ENCODE measurements around the gene RANBP3. TPM values are rescaled to one million over a fixed set of nuclear protein-coding genes. Genes with fewer than 3 reads are reported as not detected.

The RANBP3 gene
- total and polyA plus RNA-seq, 2 of the 8 experiments (the other 6 are each of a cell fraction or from before 2014, with no cell fraction given): 95.4 to 122 TPM

GRCh38 chr19:6023085-6023682, 45.2 kb upstream of the RANBP3 start:
- no peaks in the 10 kb centered on the region for H3K36me3 ChIP-seq (ENCODE audit: control insufficient read depth in 2 of 4, insufficient read depth in 4 of 4, low read length in 3 of 4)
- H2AFZ ChIP-seq (ENCODE audit: low read length): no peak overlapping the region
- no peaks in the 10 kb centered on the region for H3K23me2 ChIP-seq (ENCODE audit: low read depth, low read length)
- no peak overlapping the region for H3K27ac ChIP-seq (ENCODE audit: low read depth, low read length)
- H2BK20ac ChIP-seq (ENCODE audit: low read length): no peak overlapping the region
- TF ChIP-seq BRCA1 (IDR thresholded peaks at IDR 0.05; ENCODE audit: low read depth, low read length): no peak
- no peak for TF ChIP-seq ASH2L (IDR thresholded peaks at IDR 0.05; ENCODE audit: low read length)
- TF ChIP-seq RXRA (IDR thresholded peaks at IDR 0.05; ENCODE audit: insufficient read depth, low read depth, low read length): no peak
- TF ChIP-seq KDM4A (IDR thresholded peaks at IDR 0.05; ENCODE audit: low read depth, low read length, severe bottlenecking): no peak
- no peak for TF ChIP-seq EGR1 (IDR thresholded peaks at IDR 0.05; ENCODE audit: borderline replicate concordance, low read depth, low read length)
- TF ChIP-seq HDAC2 (IDR thresholded peaks at IDR 0.05; ENCODE audit: borderline replicate concordance in 1 of 2, low read depth in 2 of 2, low read length in 2 of 2): no peak
- TF ChIP-seq ZNF274 (IDR thresholded peaks at IDR 0.05; ENCODE audit: borderline replicate concordance, extremely low read depth, low read length): no peak
- no peak for TF ChIP-seq SRF (IDR thresholded peaks at IDR 0.05; ENCODE audit: low read depth, low read length)
- TF ChIP-seq POLR2AphosphoS5 (IDR thresholded peaks at IDR 0.05; ENCODE audit: low read depth, low read length): no peak
- no peak for TF ChIP-seq SP2 (IDR thresholded peaks at IDR 0.05; ENCODE audit: low read length)
- no peak for TF ChIP-seq HDAC6 (IDR thresholded peaks at IDR 0.05; ENCODE audit: low read depth, low read length)
- TF ChIP-seq CBX8 (IDR thresholded peaks at IDR 0.05; ENCODE audit: borderline replicate concordance, low read depth, low read length): no peak
- no peak for TF ChIP-seq GTF2F1 (IDR thresholded peaks at IDR 0.05; ENCODE audit: borderline replicate concordance, low read depth, low read length)
- H2BK12ac ChIP-seq (ENCODE audit: low read depth, low read length): no peak overlapping the region
- H4K91ac ChIP-seq (replicated peaks; ENCODE audit: insufficient read length, low read length): no peak overlapping the region
- no peak overlapping the region for H3K9ac ChIP-seq (replicated peaks in 1 of 4; ENCODE audit: extremely low read depth in 1 of 4, low read depth in 3 of 4, low read length in 3 of 4)
- no peak overlapping the region for H3K4me3 ChIP-seq (ENCODE audit: extremely low read depth in 1 of 4, insufficient read depth in 2 of 4, low read depth in 3 of 4, low read length in 4 of 4)
- no peak overlapping the region for H4K8ac ChIP-seq (ENCODE audit: extremely low read depth, insufficient read depth, low read length)
- FAIRE-seq (no peak), DNase-seq (ENCODE audit: low read depth in 1 of 2, low spot score in 2 of 2) (no peak)
- H3K18ac ChIP-seq (ENCODE audit: extremely low read depth, low read length): no peak overlapping the region
- no peak overlapping the region for H2AK5ac ChIP-seq (ENCODE audit: low read depth, low read length)
- H3K79me2 ChIP-seq (ENCODE audit: control insufficient read depth in 1 of 2, insufficient read depth in 2 of 2, low read length in 2 of 2): no peaks in the 10 kb centered on the region
- peaks cover 0 to 6% (median 0%) of the 10 kb centered on the region in 4 experiments; a peak in 2 of 7 replicates for H3K4me1 ChIP-seq (replicated peaks in 1 of 4; ENCODE audit: control insufficient read depth in 3 of 4, insufficient read depth in 4 of 4, low read length in 3 of 4)
- no peak overlapping the region for H3K56ac ChIP-seq (replicated peaks; ENCODE audit: insufficient read length, low read depth, low read length)
- ChIA-PET CTCF (ENCODE audit: partially characterized antibody) (interaction anchor here (0.5 to 11.7 kb wide), 32 partner anchors 10 to 225 kb away, joined by 3 to 306 read pairs (median 5); partner anchors contain the start of gene NRTN), POLR2A (ENCODE audit: partially characterized antibody) (interaction anchor here (1.0 to 1.6 kb wide), 7 partner anchors 33 to 214 kb away, joined by 3 to 4 read pairs (median 3); no protein-coding TSS in a partner anchor)
- H2BK15ac ChIP-seq (ENCODE audit: low read length): no peak overlapping the region
- no peaks in the 10 kb centered on the region for H4K20me1 ChIP-seq (replicated peaks in 1 of 2; ENCODE audit: control insufficient read depth in 1 of 2, insufficient read depth in 2 of 2, low read length in 2 of 2)
- H2BK5ac ChIP-seq (ENCODE audit: low read depth, low read length): no peak overlapping the region; the same call in 1 of the 2 replicates
- no peak overlapping the region for H3K23ac ChIP-seq (ENCODE audit: insufficient read length)
- H3K4ac ChIP-seq (replicated peaks; ENCODE audit: insufficient read length, low read depth, low read length): no peak overlapping the region
- 90% methylated on average over 20 of the region's 21 CpGs; no CpG with 5 or more reads in 1 of the 2 experiments for WGBS, 2 experiments (ENCODE audit: extremely low coverage in 1 of 2, insufficient coverage in 1 of 2, insufficient read length in 1 of 2, insufficient replicate concordance in 2 of 2, low coverage in 1 of 2, low lambda C conversion rate in 2 of 2, missing lambda C conversion rate in 1 of 2)
- peaks cover 0 to 4% (median 0%) of the 10 kb centered on the region in 4 experiments; a peak in 4 of 7 replicates for H3K27me3 ChIP-seq (replicated peaks in 1 of 4; ENCODE audit: control insufficient read depth in 3 of 4, extremely low read depth in 1 of 4, insufficient read depth in 3 of 4, low read length in 3 of 4)
- H3K4me2 ChIP-seq (ENCODE audit: insufficient read depth in 1 of 2, low read depth in 2 of 2, low read length in 2 of 2): no peak overlapping the region
- no peaks in the 10 kb centered on the region for H3K79me1 ChIP-seq (ENCODE audit: low read depth, low read length)
- H3K14ac ChIP-seq (ENCODE audit: insufficient read length): no peak overlapping the region
- H4K5ac ChIP-seq (ENCODE audit: insufficient read length, low read depth, low read length): no peak overlapping the region
- no peaks in the 10 kb centered on the region for H3K9me3 ChIP-seq (ENCODE audit: insufficient read depth in 2 of 2, low read depth in 1 of 2, low read length in 1 of 2)
- no peak overlapping the region for H2BK120ac ChIP-seq (replicated peaks; ENCODE audit: low read depth, low read length)

All from H1 (cell line).